Body of pancreas (tissue), 4 donors: Measurements from ENCODE around the gene UNC5A.

Source experiments
- CTCF ChIP-seq, 7 experiments: fragments of 450-650 bp in 4 of 7; fragments of 200-600 bp in 3 of 7; sonication (generic) in 3 of 7; IDR thresholded peaks; one replicate each; pipeline ENCODE4 v1.5.1; 2016 to 2019; ENCODE audit warnings: antibody characterized with exemption in 7 of 7
- POLR2A ChIP-seq, 3 donors: fragments of 450-650 bp; IDR thresholded peaks; one replicate each; pipeline ENCODE4 v1.6.1; 2016; ENCODE audit warnings: antibody characterized with exemption in 3 of 3, mild to moderate bottlenecking in 2 of 3

DNA sequence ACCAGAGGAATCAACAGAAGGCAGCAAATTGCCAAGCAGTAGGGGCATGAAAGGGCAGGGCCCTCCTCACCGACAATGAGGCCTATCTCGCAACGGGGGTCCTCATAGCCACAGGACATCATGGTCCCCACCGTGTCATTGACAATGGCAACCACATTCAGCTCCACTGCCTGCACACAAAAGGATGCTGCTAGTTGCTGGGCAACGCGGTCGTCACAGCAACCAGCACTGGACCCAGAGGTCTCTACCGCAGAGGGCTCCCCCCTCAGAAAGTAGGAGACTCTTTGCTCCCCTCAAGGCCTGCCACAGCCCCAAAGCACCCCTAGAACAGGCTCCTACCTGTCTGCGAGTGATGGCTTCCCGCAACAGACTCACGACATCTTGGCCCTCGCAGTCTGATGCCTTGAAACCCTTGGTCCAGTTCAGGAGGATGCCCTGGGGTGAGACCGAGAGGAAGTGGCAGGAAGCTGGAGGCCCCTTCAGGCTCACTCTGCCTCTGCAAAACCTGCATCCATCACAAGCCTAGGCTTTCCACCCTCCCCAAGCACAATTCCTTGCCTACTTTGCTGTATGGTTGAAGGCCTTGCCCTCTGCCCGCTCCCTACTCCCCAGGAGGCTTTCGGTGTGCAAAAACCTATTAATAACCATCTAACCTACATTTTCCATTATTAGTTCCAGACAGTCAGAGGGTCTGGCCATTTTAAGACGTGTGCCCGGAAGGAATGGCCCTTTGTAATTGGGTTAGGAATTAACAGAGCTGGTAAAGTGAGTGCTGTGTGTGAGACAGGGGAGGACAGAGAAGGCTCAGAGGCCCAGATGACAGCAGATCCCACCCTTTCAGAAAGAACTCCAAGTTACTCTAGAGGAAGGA, 73.6 kb downstream of the UNC5A start:
- TF ChIP-seq CTCF (IDR thresholded peaks at IDR 0.05) (no peak), POLR2A (IDR thresholded peaks at IDR 0.05) (no peak)
